DMS79 treated with DMSO at 0.1 percent for 48 hours (cell line): ENCODE results near the gene XPR1.

ENCODE experiments used
- DNase-seq: peaks from one replicate; lab custom pipeline; 2025; lab: John Stamatoyannopoulos, UW

XPR1 gene

GRCh38 chr1:180892272-180892671 is 260.4 kb downstream of the XPR1 start:
- DNase-seq: no peak

GRCh38 chr1:180892675-180893074 is 260.9 kb downstream of the XPR1 start:
- DNase-seq: no peak

- no peak for DNase-seq
These were observed 261.8 kb downstream of the XPR1 start for GRCh38 chr1:180893614-180894013.

GRCh38 chr1:180896161-180896560 is 264.3 kb downstream of the XPR1 start:
- no peak for DNase-seq

- DNase-seq: no peak
These were observed 266.8 kb downstream of the XPR1 start for GRCh38 chr1:180898441-180899219.

- DNase-seq: no peak
These were observed 267.4 kb downstream of the XPR1 start for GRCh38 chr1:180899262-180899661.

- DNase-seq: peak; percentile 16
These were observed 269.5 kb downstream of the XPR1 start for GRCh38 chr1:180901076-180901990.

- no peak for DNase-seq
These were observed 270.7 kb downstream of the XPR1 start for GRCh38 chr1:180902541-180902940.

GRCh38 chr1:180905927-180906326 is 274.1 kb downstream of the XPR1 start:
- no peak for DNase-seq

- DNase-seq: no peak
These were observed 274.7 kb downstream of the XPR1 start for GRCh38 chr1:180906511-180906910.

GRCh38 chr1:180907313-180908055 is 275.7 kb downstream of the XPR1 start:
- no peak for DNase-seq

- no peak for DNase-seq
These were observed 276.4 kb downstream of the XPR1 start for GRCh38 chr1:180908074-180908765.

GRCh38 chr1:180909005-180909414 is 277.2 kb downstream of the XPR1 start:
- no peak for DNase-seq

- no peak for DNase-seq
These were observed 277.7 kb downstream of the XPR1 start for GRCh38 chr1:180909462-180909976.

- peak; percentile 42 for DNase-seq
These were observed 279.9 kb downstream of the XPR1 start for GRCh38 chr1:180911640-180912191.

- DNase-seq: peak; percentile 42
These were observed 280.5 kb downstream of the XPR1 start for GRCh38 chr1:180912211-180912800.

GRCh38 chr1:180912801-180913565 is 281.2 kb downstream of the XPR1 start, which contains the start of gene KIAA1614:
Gene KIAA1614 (plus strand): TSS chr1:180912897. CDS start chr1:180913244, 347 bp downstream.
- no peak for DNase-seq

GRCh38 chr1:180915426-180915965 is 283.7 kb downstream of the XPR1 start:
- DNase-seq: no peak

- no peak for DNase-seq
These were observed 284.4 kb downstream of the XPR1 start for GRCh38 chr1:180916012-180916770.
